Endothelial cell of umbilical vein (primary cell): ENCODE measurements around the gene ANKRD31. TPM values are rescaled to one million over a fixed set of nuclear protein-coding genes. Genes with fewer than 3 reads are reported as not detected.

Source experiments
- BruUV-seq: library from RNA; stranded (reverse); fragments of 400-500 nt; replicated peaks from 2 replicates; lab custom pipeline; 2021; lab: Mats Ljungman, UMichigan
- CTCF ChIA-PET: fragments of 300-600, 350-600 bp; sonication (Branson Sonifier 250); formaldehyde crosslinking; loops from one replicate; lab custom pipeline; 2021; ENCODE audit warnings: antibody characterized with exemption, inconsistent platforms; lab: Charles Lee
- POLR2A ChIA-PET: fragments of 300-600, 350-600 bp; sonication (Branson Sonifier 250); formaldehyde crosslinking; loops from one replicate; lab custom pipeline; 2021; ENCODE audit warnings: antibody characterized with exemption, inconsistent platforms; lab: Charles Lee
- DNase-seq: peaks from one replicate; pipeline ENCODE4 v3.0.0-alpha.2; 2011; ENCODE audit warnings: low read depth, low spot score
- FAIRE-seq: peaks from 2 replicates; lab custom pipeline; 2011; peaks lifted over from hg19 to GRCh38; lab: Jason Lieb, UNC
- H2AFZ ChIP-seq: 2 replicates; pipeline ENCODE4 v1.6.0; 2012; ENCODE audit warnings: low read depth, low read length, control low read depth, inconsistent platforms
- H3K27ac ChIP-seq: 2 replicates; pipeline ENCODE4 v1.5.1; 2011; ENCODE audit warnings: low read depth, mild to moderate bottlenecking, control low read depth, low read length, moderate library complexity; ENCODE audit not compliant: insufficient read depth
- H3K27me3 ChIP-seq, 2 experiments: 2 replicates each; pipeline versions ENCODE4 v1.6.0 to v1.6.1; 2011; ENCODE audit warnings: low read length in 2 of 2, mixed read lengths in 1 of 2; ENCODE audit not compliant: control insufficient read depth in 2 of 2, insufficient read depth in 2 of 2
- H3K36me3 ChIP-seq, 2 experiments: 2 replicates in 1 of 2; 3 replicates in 1 of 2; pipeline ENCODE4 v1.5.1; 2011; ENCODE audit warnings: low read length in 2 of 2, mild to moderate bottlenecking in 1 of 2, moderate library complexity in 1 of 2; ENCODE audit not compliant: control insufficient read depth in 2 of 2, insufficient read depth in 2 of 2; ENCODE audit errors: extremely low read depth in 1 of 2
- H3K4me1 ChIP-seq: 3 replicates; pipeline ENCODE4 v1.5.1; 2011; ENCODE audit warnings: mild to moderate bottlenecking, low read length; ENCODE audit not compliant: control insufficient read depth, insufficient read depth; ENCODE audit errors: extremely low read depth
- H3K4me2 ChIP-seq: 2 replicates; pipeline ENCODE4 v1.6.1; 2011; ENCODE audit warnings: low read length, control low read depth, mixed read lengths; ENCODE audit not compliant: insufficient read depth
- H3K4me3 ChIP-seq, 3 experiments: fragments of 200-600 bp in 1 of 3; sonication (generic), shearing (Covaris generic) in 1 of 3; replicated peaks in 1 of 3; 2 replicates each; pipeline ENCODE4 v1.5.1; 2011 to 2016; ENCODE audit warnings: control low read depth in 3 of 3, low read length in 3 of 3, mild to moderate bottlenecking in 2 of 3, inconsistent platforms in 1 of 3, low read depth in 1 of 3, moderate library complexity in 1 of 3; ENCODE audit not compliant: insufficient read depth in 1 of 3
- H3K79me2 ChIP-seq: 2 replicates; pipeline ENCODE4 v1.6.0; 2012; ENCODE audit warnings: low read length, inconsistent platforms; ENCODE audit not compliant: control insufficient read depth, insufficient read depth
- H3K9ac ChIP-seq: replicated peaks from 2 replicates; pipeline ENCODE3; 2011; ENCODE audit warnings: low read length, control low read depth; ENCODE audit not compliant: insufficient read depth; ENCODE audit errors: extremely low read depth
- H3K9me1 ChIP-seq: replicated peaks from 3 replicates; pipeline ENCODE4 v1.6.0; 2011; ENCODE audit warnings: mild to moderate bottlenecking, low read length; ENCODE audit not compliant: control insufficient read depth, insufficient read depth; ENCODE audit errors: extremely low read depth
- H3K9me3 ChIP-seq: replicated peaks from 2 replicates; pipeline ENCODE4 v1.5.1; 2012; ENCODE audit warnings: low read length, inconsistent platforms; ENCODE audit not compliant: control insufficient read depth, insufficient read depth
- H4K20me1 ChIP-seq: replicated peaks from 2 replicates; pipeline ENCODE3; 2011; ENCODE audit warnings: mild to moderate bottlenecking, low read length; ENCODE audit not compliant: control insufficient read depth, insufficient read depth; ENCODE audit errors: extremely low read depth
- EZH2 ChIP-seq: IDR thresholded peaks from 2 replicates; pipeline ENCODE4 v1.6.1; 2012; ENCODE audit warnings: borderline replicate concordance, low read depth, mild to moderate bottlenecking, moderate library complexity, low read length, inconsistent platforms; ENCODE audit not compliant: severe bottlenecking
- FOS ChIP-seq: IDR thresholded peaks from 2 replicates; pipeline ENCODE4 v1.6.1; 2011; ENCODE audit warnings: mild to moderate bottlenecking, low read length, moderate library complexity, borderline replicate concordance; ENCODE audit not compliant: insufficient read depth
- GATA2 ChIP-seq: IDR thresholded peaks from 2 replicates; pipeline ENCODE4 v1.7.0; 2011; ENCODE audit warnings: low read depth, mild to moderate bottlenecking, moderate library complexity, mixed read lengths, low read length; ENCODE audit not compliant: insufficient read length, insufficient read depth
- JUN ChIP-seq: IDR thresholded peaks from 2 replicates; pipeline ENCODE4 v1.6.1; 2011; ENCODE audit warnings: borderline replicate concordance, low read depth; ENCODE audit not compliant: insufficient read length, insufficient read depth
- MYC ChIP-seq: IDR thresholded peaks from one replicate; pipeline ENCODE4 v1.6.1; 2011; ENCODE audit warnings: mild to moderate bottlenecking, low read depth, low read length
- POLR2A ChIP-seq: IDR thresholded peaks from 2 replicates; pipeline ENCODE4 v1.6.1; 2012; ENCODE audit warnings: low read depth, mild to moderate bottlenecking, control low read depth, low read length
- POLR2AphosphoS5 ChIP-seq: IDR thresholded peaks from 2 replicates; pipeline ENCODE4 v1.6.1; 2012; ENCODE audit warnings: low read depth, mild to moderate bottlenecking, control low read depth, low read length, moderate library complexity; ENCODE audit not compliant: insufficient read depth
- dilution Hi-C: fragments of 300-500 bp; cut with MboI; formaldehyde crosslinking; loops from one replicate; pipeline ENCODE4 v1.15.0; 2019; ENCODE audit warnings: low sequenced_read_pairs; ENCODE audit not compliant: extremely low pct_ligation_motif_present
- intact Hi-C: fragments of 100-400 bp; cut with micrococcal nuclease; formaldehyde crosslinking; loops from one replicate; pipeline ENCODE4 v1.10.0; 2022
- polyA plus RNA-seq, 4 experiments: library from polyadenylated mRNA; depleted of rRNA in 3 of 4; stranded (reverse) in 3 of 4; unstranded in 1 of 4; fragments of >200 nt; gene quantifications; 2 replicates each; pipeline versions ENCODE4 v1.2.1 to v1.2.3, GENCODE V29; 2011 to 2012; ENCODE audit warnings: missing spikeins in 1 of 4
- total RNA-seq: library from RNA; stranded (reverse); gene quantifications from 2 replicates; pipeline ENCODE4 v1.2.3, GENCODE V29; 2021
- TF ChIP-seq, protein P1 (sequence below): IDR thresholded peaks from 2 replicates; pipeline ENCODE4 v1.6.1; 2011; ENCODE audit not compliant: insufficient read depth, insufficient read length
- TF ChIP-seq, protein P2 (sequence below), 2 donors: IDR thresholded peaks; 1 replicate in 1 of 2; 2 replicates in 1 of 2; pipeline ENCODE4 v1.5.1; 2011; ENCODE audit warnings: low read length in 2 of 2, mild to moderate bottlenecking in 2 of 2, moderate library complexity in 2 of 2, control low read depth in 1 of 2, inconsistent platforms in 1 of 2, low read depth in 1 of 2; ENCODE audit not compliant: insufficient read depth in 1 of 2; ENCODE audit errors: extremely low read depth in 1 of 2

Gene ANKRD31
- total and polyA plus RNA-seq, 2 donors (not counting 3 experiments of a cell fraction or from before 2014, with no cell fraction given): not detected

DNA sequence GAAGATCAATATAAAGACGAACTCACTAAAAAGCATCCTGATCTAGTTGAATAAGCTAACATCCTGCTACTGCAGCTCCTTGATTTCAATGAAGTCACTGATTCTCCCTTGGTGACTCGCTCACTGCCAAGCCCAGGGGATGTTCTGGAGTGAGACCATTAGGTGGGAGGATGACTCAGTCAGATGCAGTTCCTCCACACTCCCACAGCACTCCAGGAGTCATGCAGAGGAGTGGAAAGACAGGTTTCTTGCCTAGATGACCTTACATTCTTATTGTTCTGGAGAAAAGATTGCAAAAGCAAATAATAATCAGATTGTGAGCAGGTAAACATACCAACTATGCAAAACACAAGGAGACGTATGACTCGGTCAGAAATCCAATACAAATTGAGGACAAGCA is 199.6 kb downstream of the ANKRD31 start:
- TF ChIP-seq FOS (peak; percentile 38), POLR2A (no peak)
- no peaks in the 10 kb centered on the region for H3K36me3 ChIP-seq
- intact Hi-C loops (no loop called here), dilution Hi-C loops (no loop called here)
- H3K9me3 ChIP-seq: no peaks in the 10 kb centered on the region
- H3K4me1 ChIP-seq: no peaks in the 10 kb centered on the region
- no peak overlapping the region for H3K9ac ChIP-seq
- H3K4me2 ChIP-seq: no peak overlapping the region
- ChIA-PET POLR2A (no interaction called here), CTCF (interaction anchor here (1.0 to 1.5 kb wide), 3 partner anchors 9 to 12 kb away, joined by 3 to 4 read pairs (median 3); no protein-coding TSS in a partner anchor)
- H3K79me2 ChIP-seq: no peaks in the 10 kb centered on the region
- no peak overlapping the region for H3K4me3 ChIP-seq
- H3K9me1 ChIP-seq: no peaks in the 10 kb centered on the region
- BruUV-seq: no TSS peak
- H4K20me1 ChIP-seq: no peaks in the 10 kb centered on the region
- H2AFZ ChIP-seq: no peak overlapping the region
- H3K27me3 ChIP-seq: no peaks in the 10 kb centered on the region
- peak; percentile 12 for DNase-seq
- FAIRE-seq: no peak
- no peak overlapping the region for H3K27ac ChIP-seq

DNA sequence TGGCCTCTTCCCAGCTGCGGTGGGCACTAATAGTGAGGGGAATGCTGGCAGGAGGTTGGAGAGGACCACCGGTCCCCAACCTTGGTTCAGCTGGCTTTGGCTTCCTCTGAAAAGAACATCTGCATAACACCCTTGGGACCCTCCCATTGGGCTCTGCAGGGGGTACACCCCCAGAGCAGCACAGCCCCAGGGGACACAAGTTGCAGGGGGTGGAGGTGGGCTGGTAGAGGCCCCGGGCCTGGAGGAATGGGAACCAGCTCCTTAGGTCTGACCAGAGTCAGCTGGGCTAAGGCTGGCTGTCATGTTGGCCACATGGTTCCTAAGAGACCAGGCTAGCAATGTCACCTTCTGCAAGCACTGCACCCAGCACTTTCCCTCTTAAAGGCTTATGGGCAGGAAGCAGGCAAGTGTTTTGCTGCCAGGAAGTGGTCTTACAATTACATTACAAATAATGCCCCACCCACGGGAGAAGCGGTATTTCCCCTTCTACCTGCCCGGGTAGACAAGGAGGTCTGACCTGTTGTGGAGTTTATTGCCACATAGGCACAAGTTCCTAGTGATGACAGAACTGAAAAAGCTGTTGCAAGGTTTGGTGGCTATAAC is 202.4 kb downstream of the ANKRD31 start:
- no TSS peak for BruUV-seq
- Histone ChIP-seq H3K9me3 (no peaks in the 10 kb centered on the region), H4K20me1 (no peaks in the 10 kb centered on the region), H2AFZ (no peak overlapping the region), H3K4me3 (no peak overlapping the region), H3K27me3 (peaks cover 0 to 2% of the 10 kb centered on the region in 2 experiments), H3K79me2 (no peaks in the 10 kb centered on the region), H3K9me1 (no peaks in the 10 kb centered on the region), H3K27ac (no peak overlapping the region), H3K9ac (no peak overlapping the region), H3K4me1 (no peaks in the 10 kb centered on the region), H3K36me3 (no peaks in the 10 kb centered on the region), H3K4me2 (no peak overlapping the region)
- DNase-seq (no peak), FAIRE-seq (no peak)
- intact Hi-C loops: no loop called here
- POLR2A ChIA-PET: no interaction called here
- TF ChIP-seq FOS: no peak
- no peak for TF ChIP-seq JUN
- no peak for TF ChIP-seq POLR2A
- TF ChIP-seq POLR2AphosphoS5: no peak
- no peak for TF ChIP-seq MYC
- TF ChIP-seq, protein P1, sequence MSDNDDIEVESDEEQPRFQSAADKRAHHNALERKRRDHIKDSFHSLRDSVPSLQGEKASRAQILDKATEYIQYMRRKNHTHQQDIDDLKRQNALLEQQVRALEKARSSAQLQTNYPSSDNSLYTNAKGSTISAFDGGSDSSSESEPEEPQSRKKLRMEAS: no peak
- no peak for TF ChIP-seq EZH2
- TF ChIP-seq, protein P2, sequence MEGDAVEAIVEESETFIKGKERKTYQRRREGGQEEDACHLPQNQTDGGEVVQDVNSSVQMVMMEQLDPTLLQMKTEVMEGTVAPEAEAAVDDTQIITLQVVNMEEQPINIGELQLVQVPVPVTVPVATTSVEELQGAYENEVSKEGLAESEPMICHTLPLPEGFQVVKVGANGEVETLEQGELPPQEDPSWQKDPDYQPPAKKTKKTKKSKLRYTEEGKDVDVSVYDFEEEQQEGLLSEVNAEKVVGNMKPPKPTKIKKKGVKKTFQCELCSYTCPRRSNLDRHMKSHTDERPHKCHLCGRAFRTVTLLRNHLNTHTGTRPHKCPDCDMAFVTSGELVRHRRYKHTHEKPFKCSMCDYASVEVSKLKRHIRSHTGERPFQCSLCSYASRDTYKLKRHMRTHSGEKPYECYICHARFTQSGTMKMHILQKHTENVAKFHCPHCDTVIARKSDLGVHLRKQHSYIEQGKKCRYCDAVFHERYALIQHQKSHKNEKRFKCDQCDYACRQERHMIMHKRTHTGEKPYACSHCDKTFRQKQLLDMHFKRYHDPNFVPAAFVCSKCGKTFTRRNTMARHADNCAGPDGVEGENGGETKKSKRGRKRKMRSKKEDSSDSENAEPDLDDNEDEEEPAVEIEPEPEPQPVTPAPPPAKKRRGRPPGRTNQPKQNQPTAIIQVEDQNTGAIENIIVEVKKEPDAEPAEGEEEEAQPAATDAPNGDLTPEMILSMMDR (IDR thresholded peaks at IDR 0.05; ENCODE audit: extremely low read depth in 1 of 2, insufficient read depth in 1 of 2, low read depth in 1 of 2, low read length in 2 of 2): no peak
- TF ChIP-seq GATA2: no peak
- CTCF ChIA-PET: interaction anchor here (0.9 kb wide), 1 partner anchor 39 kb away, joined by 3 read pairs; no protein-coding TSS in a partner anchor
- dilution Hi-C loops: no loop called here
